GM18858 (cell line): ENCODE results near the gene PHACTR1.

Experiments used
- ATAC-seq: cut with Tn5 transposase; IDR thresholded peaks from one replicate; pipeline ENCODE4 v1.9.1; 2021; ENCODE audit not compliant: unreplicated experiment

The PHACTR1 gene

DNA sequence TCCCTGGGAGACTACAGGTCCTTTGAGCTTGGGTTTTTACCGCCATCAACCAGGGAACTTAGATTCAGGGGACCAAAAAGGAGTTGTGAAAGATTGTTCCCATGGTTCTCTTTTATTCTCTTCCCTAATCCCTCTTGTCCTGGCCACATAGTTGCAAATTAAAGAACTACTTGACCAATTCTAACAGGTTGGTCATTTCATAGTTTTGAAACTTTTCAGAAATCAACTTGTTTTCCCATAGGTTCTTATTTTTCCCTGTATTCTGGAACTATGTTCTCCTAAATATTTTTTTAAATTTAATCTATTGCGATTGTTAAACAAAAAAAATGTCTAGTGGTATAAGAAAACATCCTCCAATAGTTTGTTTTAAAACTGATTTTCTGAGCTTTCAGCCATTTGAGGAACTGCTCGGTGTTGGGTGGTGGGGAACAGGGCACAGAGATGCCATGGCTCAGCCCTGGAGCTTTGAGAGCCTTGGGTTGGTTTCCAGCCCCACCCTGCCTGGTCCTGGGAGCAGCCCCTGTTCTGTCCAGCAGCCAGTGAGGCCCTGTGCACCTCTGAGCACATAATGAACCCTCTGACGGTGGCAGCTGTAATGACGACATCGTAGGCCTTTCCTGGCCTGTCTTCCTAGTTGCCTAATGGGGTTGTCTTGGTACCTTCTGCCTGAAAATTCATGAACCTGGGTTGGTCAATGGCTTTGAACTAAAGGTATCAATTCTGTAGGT, 558.3 kb downstream of the PHACTR1 start:
- no peak for ATAC-seq

DNA sequence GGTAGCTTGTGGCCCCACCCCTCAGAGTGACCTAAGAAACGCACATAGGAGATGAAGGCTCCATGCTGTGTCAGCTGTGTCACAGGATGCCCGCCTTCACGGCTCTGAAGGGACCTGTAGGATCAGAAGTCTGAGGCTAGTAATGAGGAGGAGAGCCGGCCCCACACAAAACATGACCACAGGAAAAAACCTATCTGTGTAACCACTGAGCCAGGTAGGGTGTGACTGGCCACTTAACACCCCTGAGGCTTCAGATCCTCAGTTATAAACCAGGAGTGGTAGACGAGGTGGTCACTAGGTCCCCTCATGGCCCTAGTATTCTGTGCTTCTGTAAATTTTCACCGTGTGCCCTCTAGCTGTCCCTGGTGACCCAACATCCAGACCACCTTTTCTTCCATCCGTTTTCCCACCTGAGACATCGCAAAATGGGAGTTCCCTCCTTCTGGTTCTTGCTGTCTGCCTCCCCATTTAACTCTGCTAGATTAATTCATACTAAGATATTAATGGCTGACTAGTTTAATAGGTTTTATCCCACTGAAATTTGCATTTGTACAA, 558.9 kb downstream of the PHACTR1 start:
- no peak for ATAC-seq

DNA sequence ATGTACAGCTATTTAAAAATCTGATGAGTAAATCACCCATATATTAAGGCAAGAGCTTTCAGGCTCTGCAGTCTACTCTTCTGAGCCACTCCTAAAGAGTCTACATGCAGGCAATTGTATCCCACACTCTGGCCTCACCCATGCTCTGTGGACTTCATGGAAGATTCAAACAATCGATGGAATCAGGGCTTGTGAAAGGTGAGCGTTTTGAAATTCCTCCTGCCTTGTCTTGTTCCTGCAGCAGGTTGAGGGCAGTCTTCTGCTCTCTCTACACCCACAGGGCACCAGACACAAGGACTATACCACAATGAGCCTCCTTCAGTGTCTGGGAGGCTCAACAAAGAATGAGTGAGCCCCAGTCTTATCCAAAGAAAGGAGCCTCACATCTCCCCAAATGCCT, 560.7 kb downstream of the PHACTR1 start:
- no peak for ATAC-seq

DNA sequence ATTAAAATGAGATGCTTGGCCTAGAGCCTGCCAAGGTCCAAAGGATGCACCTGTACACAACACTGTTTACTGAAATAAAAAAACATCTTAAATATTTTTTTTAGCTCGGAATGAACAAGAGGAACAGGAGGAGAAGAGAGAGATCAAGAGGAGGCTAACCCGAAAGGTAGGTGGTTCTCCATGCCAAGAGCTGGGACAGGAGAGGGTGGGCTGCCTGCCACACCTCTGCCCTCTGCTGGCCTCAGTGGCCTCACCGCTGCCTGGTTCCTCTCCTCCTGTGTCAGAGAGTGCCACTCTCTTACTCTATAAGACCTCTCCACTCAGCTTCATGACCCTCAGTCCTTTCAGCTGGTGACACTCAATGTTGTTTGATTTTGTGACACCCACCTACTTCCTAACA, 561.6 kb downstream of the PHACTR1 start:
- no peak for ATAC-seq

DNA sequence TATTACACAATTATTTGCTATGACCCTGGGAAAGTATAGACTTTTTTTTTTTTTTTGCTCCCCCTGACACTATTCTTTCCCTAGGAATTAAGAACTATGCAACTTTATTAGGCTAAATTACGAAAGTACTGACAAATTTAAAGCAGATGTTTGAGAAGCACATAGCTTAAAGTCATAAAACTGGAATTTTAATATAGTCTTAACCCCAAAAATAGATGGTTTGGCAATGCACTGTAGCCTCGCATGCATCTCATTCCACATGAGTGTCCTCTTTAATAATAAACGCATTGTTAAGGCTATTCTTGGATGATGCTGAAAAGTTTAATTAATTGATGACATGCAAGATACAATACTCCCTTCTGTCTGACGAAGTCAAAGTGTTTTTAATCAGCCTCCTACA, 562.4 kb downstream of the PHACTR1 start:
- no peak for ATAC-seq

DNA sequence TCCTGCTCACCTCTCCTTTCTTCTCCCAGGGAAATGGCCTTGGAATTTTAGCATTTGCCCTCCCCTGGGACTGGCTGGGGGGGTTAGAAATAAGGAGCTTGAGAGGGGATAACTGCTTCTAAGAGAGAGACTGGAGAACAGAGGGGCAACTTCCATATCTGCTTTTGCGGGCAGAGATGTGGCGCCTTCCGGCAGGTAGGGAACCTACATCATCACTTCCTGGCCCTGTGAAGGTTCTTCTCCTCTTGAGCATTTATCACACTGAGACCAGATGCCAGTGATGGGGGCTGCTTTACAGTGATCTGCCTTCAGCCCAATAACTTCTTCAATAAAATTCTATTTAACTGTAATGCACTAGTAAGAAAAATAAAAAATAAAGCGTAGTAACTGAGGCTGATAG, 563.7 kb downstream of the PHACTR1 start:
- ATAC-seq: no peak

DNA sequence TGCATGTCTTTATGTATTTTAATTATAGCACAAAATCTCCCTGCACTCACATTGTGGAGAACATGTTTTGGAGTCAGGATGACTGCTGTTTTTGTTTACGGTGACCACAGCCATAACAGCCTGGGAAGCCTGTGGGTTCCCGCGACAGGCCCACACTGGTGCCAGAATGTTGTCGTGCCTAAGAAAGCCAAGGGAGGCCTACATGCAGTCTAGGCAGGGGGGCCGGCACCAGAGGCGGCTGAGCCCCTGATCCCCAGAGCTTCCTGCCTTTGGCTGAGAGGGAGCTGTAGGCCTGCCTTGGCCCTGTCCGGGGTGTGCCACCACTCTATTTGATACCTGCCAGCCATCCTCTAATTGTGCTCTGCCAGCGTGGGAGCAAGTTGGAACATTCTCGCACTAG, 565.1 kb downstream of the PHACTR1 start:
- no peak for ATAC-seq

DNA sequence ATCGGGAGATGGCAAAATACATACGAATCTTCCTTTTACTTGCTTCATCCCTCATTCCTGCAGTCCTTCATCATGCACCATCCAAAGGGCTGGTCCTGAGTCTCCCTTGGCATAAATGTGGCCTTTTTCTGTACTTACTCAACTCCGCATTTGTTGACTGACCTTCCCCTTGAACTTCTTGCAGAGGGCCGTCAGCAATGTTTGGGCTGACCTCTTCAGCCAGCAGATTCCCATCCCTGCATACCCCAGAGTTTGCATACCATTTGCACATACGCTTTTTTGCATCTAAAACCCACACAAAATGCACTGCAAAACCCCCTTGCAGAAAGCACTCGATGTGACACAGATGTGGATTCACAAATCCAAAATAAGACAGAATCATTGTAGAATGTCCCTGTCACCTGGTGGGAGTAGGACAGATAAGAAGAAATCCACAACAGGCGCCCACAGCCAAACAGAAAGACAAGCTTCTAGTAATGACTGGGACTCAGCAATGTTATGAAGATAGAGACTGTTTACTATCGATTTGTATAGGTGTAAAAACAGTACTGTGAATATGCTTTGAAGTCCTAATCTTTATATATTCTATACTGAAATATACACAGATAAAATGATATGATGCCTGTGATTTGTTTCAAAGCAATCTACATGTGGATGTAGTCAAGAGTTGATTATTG, 566.0 kb downstream of the PHACTR1 start:
- no peak for ATAC-seq

DNA sequence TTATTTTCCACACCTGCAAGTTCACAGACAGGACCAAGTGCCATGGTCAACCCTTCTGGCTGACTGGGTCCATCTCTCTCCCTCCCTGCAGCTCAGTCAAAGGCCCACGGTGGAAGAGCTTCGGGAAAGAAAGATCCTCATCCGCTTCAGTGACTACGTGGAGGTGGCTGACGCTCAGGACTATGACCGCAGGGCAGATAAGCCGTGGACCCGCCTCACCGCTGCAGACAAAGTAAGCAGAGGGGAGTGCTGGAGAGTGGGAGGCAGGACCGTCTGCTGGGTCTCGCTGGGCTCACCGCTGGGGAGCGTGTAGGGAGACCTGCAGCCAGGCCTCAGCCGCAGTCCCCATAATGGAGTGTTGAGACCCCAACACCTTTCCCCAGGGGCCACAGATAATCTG, 566.8 kb downstream of the PHACTR1 start:
- ATAC-seq: no peak

DNA sequence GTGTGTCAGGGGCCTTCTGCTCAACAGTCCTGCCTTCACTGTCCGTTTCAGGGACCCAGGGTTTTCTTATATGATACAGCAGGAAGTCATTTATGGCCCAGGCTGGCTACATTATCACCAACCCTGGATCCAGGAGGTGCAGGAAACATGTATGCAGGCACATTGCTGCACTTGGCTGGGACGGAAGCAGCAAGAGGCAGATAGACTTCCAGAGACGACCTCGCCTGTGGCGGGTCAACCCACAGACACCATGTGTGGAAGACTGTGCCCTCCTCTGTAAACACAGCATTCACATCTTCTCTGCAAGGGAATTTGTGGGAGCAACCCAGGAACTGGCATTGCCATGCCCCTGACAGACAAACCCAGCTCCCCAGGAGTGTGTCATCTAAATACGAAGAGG, 568.1 kb downstream of the PHACTR1 start:
- ATAC-seq: no peak

DNA sequence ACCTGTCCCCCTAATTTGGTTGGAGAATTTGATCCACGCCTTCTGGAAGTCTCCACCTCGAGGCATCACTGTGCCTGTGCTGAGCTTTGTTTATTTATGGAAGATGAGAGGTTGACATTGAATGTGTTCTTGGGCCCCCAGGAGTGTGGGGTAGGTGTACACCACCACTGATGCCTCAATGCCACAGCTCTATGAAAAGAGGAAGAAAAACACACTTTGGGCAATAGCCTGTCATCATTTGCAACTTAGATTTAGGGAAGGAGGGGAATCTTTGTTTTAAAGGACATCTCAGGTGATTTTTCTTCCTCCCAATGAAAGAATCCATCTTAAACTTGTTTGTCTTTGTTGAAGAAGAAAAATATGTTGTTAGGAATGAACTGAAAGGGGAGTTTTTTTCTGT, 569.1 kb downstream of the PHACTR1 start:
- no peak for ATAC-seq

DNA sequence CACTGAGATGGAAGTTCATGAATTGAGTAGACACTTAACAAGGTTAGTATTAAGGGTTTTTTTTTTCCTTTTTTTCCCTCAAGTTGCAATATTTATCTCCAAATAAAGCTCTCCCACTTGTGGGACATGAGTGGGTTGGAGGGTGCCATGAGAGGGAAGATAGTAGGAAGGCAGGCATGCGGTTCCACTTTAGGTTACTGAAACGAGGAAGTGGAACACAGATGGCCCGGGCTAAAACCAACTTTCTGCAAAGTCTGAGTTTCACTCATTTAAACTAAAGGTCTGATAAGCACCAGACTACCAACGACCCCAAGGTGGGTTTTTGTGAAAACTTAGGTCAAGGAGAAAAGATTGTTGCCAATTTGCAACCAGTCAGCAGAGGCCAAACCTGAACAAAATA, 569.6 kb downstream of the PHACTR1 start:
- ATAC-seq: peak; percentile 40

DNA sequence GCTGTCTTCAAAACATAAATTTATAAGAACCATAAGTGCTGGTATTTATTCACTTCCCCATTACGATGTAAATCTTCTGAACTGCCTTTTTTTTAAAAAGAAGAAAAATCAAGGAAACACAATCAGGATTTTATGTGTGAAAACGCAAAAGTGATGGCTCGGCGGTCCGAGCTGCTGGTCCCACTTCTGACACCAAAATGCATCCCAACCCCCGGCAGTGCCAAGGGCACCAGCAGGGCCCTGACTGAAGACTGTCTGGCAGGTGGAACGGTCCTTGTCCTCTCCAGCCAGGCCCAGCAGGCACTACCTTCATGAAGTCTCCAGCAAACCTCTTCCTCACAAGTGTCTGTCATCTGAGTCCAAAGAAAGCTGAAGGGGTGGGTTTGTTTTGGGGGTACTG, 570.5 kb downstream of the PHACTR1 start:
- ATAC-seq: no peak

DNA sequence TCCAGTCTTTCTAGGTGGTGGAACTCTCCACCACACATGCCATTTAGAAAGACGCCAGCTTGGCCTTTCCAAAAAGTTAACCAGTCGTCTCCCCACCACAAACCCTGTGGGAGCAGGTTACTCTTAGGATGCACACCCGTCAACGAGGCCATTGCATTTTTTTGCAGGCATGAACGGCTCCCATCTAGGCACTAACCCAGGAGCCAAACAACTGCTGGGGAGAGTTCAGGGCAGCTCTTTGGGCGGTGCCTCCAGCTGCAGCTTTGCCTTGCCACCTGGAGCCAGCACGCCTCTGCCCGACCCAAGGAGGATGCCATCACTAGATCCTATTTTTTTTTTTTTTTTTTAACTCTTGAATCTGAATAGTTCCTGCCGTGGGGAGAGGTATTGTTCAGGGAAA, 571.9 kb downstream of the PHACTR1 start:
- no peak for ATAC-seq

DNA sequence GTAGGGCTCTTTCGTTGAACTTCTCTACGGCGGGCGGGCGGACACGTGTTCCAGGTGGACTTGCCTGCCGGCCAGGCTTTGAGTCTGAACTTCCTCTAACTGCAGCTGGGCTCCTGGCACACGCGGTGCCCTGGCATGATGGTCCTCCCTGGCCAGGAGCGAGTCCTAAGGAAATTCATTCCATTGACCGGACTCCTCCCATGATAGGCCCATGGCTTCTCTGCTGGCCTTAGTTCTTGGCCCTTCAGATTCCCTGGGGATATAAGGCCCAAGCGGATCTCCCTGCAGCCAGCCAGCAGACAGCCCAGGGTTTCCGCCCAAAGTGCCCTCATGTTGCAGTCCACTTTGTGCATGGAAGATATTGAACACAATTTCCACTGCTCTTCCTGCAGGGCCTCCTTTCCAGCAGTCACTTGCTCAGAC, 572.4 kb downstream of the PHACTR1 start:
- ATAC-seq: no peak

DNA sequence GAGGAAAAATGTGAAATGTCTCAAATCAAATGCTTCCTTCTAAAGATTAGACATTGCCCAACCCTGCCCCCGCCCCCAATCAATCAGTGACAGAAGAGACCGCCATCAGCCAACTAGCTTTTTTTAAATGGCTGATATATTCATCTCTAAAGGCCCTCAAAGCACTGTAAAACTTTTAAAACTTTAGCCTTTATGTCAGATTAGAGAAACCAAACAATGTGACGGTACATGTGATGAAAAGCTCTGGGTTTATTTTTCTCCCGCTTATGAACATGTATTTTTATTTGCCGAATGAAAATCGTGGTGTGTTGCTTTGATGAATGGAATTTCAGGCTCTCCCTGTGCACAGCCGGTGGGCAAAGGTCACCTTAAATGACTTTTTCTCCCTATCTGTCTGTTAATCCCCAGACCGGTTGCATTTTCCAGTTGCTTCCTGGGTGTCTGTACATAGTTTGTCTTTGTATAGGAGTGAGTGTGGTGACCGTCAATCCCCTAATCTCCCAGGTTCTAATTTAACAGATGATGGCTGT, 573.3 kb downstream of the PHACTR1 start:
- ATAC-seq: no peak

DNA sequence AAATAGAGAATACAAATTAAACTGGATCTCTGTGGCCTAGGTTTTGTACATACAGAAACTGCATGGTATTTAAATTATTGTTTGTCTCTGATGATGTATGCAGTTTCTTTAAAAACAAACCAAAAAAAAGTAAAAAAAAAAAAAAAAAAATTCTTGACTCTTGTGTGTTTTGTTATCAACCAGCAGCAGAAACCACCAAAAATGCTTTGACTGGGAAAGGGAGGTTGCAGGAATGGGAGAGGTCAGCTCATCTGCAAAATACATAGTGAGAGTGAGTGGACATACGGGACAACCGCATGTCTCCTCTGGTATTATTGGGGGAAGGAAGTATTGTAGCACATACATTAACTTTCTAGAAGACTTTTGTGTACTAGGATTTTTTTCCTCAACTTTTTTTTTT, 573.8 kb downstream of the PHACTR1 start:
- ATAC-seq: no peak

DNA sequence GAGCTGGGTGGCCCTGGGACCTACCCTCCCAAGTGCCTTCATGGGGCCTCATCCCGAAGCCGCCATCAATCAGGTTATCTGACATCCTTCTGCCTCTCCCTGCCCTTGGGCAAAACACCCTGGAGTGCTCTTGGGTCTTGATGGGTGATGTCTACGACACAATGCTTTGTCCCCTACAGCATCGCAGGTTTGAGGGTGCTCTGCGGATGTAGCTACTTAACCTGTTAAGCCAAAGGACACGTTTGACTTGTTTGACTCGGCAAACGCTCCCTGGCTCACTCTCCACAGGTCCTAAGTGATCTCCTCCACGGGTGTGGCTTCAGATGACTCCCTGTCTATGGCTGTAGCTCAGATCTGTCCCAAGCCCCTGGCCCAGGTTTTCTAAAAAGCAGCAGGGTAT, 576.2 kb downstream of the PHACTR1 start:
- ATAC-seq: no peak

DNA sequence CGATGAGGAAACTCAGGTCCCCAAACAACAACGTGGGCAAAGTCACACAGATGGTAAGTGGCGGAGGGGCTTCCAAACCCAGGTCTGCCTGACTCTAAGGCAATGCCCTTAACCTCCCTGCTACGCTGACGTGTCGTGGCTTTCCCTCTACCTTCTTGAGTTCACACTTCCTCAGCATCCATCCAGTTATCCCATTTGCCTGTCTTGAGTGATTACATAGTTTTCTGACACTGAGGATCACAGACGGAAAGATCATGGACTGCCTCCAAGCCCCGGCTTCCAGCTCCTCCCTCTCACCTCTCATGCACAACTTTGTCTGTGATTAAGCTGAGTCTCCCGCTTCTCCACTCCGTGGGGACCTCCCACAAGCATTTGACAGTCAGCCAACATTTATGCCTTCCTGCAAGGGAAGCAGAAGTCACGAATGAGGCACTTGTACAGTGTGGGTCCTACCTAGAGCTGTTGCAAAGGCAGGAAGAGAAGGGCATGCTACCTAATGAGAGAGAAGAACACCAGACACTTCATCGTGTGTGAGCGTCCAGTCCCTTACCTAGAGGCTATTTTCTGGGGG, 578.0 kb downstream of the PHACTR1 start:
- no peak for ATAC-seq

DNA sequence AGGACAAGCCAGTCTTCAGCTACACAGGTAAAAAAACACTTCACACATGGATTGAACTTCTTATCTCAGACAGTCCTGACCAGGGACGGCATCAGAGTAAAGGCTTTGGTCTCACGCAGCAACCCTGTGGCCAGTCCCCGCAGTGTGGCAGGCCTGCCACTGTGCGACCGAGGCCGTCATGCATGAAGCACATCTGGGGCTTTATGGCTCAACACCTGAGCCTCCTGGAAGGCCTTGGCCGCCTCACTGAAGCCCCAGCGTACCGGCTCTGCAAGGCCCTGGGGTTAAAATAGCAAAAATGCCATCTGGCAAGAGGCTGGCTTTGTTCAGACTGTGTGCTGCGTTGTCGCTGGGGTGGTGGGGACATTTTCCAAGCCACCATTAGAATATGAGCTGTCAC, 579.0 kb downstream of the PHACTR1 start:
- no peak for ATAC-seq

DNA sequence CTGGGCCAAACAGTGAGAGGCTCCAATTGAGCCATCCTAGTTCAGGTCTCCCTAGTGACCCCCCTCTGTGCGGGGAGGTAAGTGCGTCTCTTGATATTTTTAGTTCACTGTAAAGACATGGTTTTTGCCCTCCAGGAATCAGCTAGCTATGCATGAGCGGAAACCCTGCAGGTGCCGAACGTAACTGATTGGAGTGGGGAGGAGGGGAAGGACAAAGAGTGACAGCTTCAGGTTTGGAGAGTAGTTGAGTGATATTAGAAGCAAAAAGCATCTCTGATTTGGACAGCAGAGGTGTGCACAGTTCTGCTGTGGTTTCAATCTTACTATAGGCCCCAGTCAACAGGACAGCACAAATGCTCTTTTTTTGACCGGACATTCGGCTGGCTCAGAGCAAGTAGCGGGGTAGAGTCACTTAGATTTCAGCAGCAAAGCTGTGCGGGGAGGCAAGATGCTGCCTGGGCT, 580.0 kb downstream of the PHACTR1 start:
- ATAC-seq: peak; percentile 72

DNA sequence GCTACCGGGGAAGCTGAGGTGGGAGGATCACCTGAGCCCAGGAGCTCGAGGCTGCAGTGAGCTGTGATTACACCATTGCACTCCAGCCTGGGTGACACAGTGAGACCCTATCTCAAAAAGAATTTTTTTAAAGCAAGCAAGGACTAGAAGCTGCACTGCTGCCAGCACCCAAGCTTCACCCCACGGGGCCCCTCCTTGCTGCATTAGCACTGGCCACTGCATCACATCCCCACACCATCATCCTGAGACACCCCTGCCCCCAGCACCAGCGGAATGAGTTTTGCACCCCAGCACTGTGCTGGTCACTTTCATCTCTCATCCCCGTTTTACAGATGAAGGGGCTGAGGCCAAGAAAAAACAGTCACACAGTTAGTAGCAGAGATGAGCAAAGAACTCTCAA, 580.8 kb downstream of the PHACTR1 start:
- ATAC-seq: no peak
